Gastroesophageal sphincter (tissue), 4 donors: ENCODE measurements around the gene SFTPA1. TPM values are rescaled to one million over a fixed set of nuclear protein-coding genes. Genes with fewer than 3 reads are reported as not detected.

Experiments
- total RNA-seq, 4 donors: library from RNA; depleted of rRNA; stranded (reverse); fragments of >200 nt; gene quantifications; one replicate each; pipeline ENCODE4 v1.1.0, GENCODE V29; 2016

Gene SFTPA1
- total RNA-seq, 4 donors from 2014 or later: not detected

Other genes starting within 250 kb of the SFTPA1 start
- 100 to 1,000 TPM in 1 of 4 donors, 10 to 100 TPM in 3; 60.5 to 186 (median 84.1) TPM for gene ZCCHC24, start 165.3 kb upstream of the SFTPA1 start, total RNA-seq
- under 1 TPM; 0.16 to 0.35 (median 0.23) TPM for gene EIF5AL1, start 98.4 kb upstream of the SFTPA1 start, total RNA-seq
- under 1 TPM in 1 of 4 donors, not detected in 3; 0.16 TPM for gene SFTPA2, start 50.5 kb upstream of the SFTPA1 start, total RNA-seq
- 1 to 10 TPM in 2 of 4 donors, under 1 TPM in 1, not detected in 1; 0.27 to 1.4 (median 1.2) TPM for gene NUTM2B, start 92.3 kb downstream of the SFTPA1 start, total RNA-seq
- under 1 TPM in 1 of 4 donors, not detected in 3; 0.39 TPM for gene NUTM2E, start 215.8 kb downstream of the SFTPA1 start, total RNA-seq